Measurements from ENCODE around the gene ARPC5.

Gene ARPC5

GRCh38 chr1:183589384-183589783 lies 46.2 kb downstream of the ARPC5 start:
- H3K9ac ChIP-seq (ENCODE audit: low read depth, low read length, poor library complexity, severe bottlenecking): no peak overlapping the region
- H4K20me1 ChIP-seq (ENCODE audit: insufficient read depth, low read length, poor library complexity, severe bottlenecking): no peaks in the 10 kb centered on the region
- H3K4me3 ChIP-seq (ENCODE audit: low read length, poor library complexity, severe bottlenecking): no peak overlapping the region
- H2AFZ ChIP-seq (ENCODE audit: low read length): peak overlapping the region; percentile 58; the same call in 1 of the 2 replicates
- peaks cover 10% of the 10 kb centered on the region for H3K4me1 ChIP-seq (ENCODE audit: insufficient read depth, low read length, poor library complexity, severe bottlenecking)
- H3K36me3 ChIP-seq (ENCODE audit: insufficient read depth, low read length): no peaks in the 10 kb centered on the region
- no peaks in the 10 kb centered on the region for H3K9me2 ChIP-seq (replicated peaks; ENCODE audit: low read depth, low read length)
- no peak for TF ChIP-seq EZH2phosphoT487 (IDR thresholded peaks at IDR 0.05; ENCODE audit: borderline replicate concordance)
- no peak for TF ChIP-seq CTCF (conservative IDR thresholded peaks at IDR 0.05; ENCODE audit: low read length)
- no peaks in the 10 kb centered on the region for H3K9me3 ChIP-seq (ENCODE audit: insufficient read depth, low read depth, low read length)
- peak overlapping the region; percentile 27 for H3K4me2 ChIP-seq (ENCODE audit: low read depth, low read length, poor library complexity, severe bottlenecking)
- H3K27me3 ChIP-seq (ENCODE audit: insufficient read depth, low read length, poor library complexity, severe bottlenecking): no peaks in the 10 kb centered on the region
- H3K79me2 ChIP-seq (ENCODE audit: insufficient read depth, low read length): no peaks in the 10 kb centered on the region
- no peaks in the 10 kb centered on the region for H3F3A ChIP-seq (ENCODE audit: low read depth)

- no peaks in the 10 kb centered on the region for H3K9me3 ChIP-seq (ENCODE audit: insufficient read depth, low read depth, low read length)
- no peaks in the 10 kb centered on the region for H3F3A ChIP-seq (ENCODE audit: low read depth)
- no peaks in the 10 kb centered on the region for H4K20me1 ChIP-seq (ENCODE audit: insufficient read depth, low read length, poor library complexity, severe bottlenecking)
- no peak overlapping the region for H3K4me2 ChIP-seq (ENCODE audit: low read depth, low read length, poor library complexity, severe bottlenecking)
- no peaks in the 10 kb centered on the region for H3K36me3 ChIP-seq (ENCODE audit: insufficient read depth, low read length)
- H3K79me2 ChIP-seq (ENCODE audit: insufficient read depth, low read length): no peaks in the 10 kb centered on the region
- H3K4me1 ChIP-seq (ENCODE audit: insufficient read depth, low read length, poor library complexity, severe bottlenecking): peaks cover 10% of the 10 kb centered on the region
- no peak overlapping the region for H3K4me3 ChIP-seq (ENCODE audit: low read length, poor library complexity, severe bottlenecking)
- TF ChIP-seq CTCF (conservative IDR thresholded peaks at IDR 0.05; ENCODE audit: low read length): no peak
- no peak for TF ChIP-seq EZH2phosphoT487 (IDR thresholded peaks at IDR 0.05; ENCODE audit: borderline replicate concordance)
- no peaks in the 10 kb centered on the region for H3K9me2 ChIP-seq (replicated peaks; ENCODE audit: low read depth, low read length)
- peak overlapping the region; percentile 58 for H2AFZ ChIP-seq (ENCODE audit: low read length)
- H3K9ac ChIP-seq (ENCODE audit: low read depth, low read length, poor library complexity, severe bottlenecking): no peak overlapping the region
- no peaks in the 10 kb centered on the region for H3K27me3 ChIP-seq (ENCODE audit: insufficient read depth, low read length, poor library complexity, severe bottlenecking)
These were observed 46.8 kb downstream of the ARPC5 start for GRCh38 chr1:183588827-183589226.

GRCh38 chr1:183586926-183587325 lies 48.7 kb downstream of the ARPC5 start:
- Histone ChIP-seq H3K4me1 (ENCODE audit: insufficient read depth, low read length, poor library complexity, severe bottlenecking) (peaks cover 10% of the 10 kb centered on the region), H3K9me3 (ENCODE audit: insufficient read depth, low read depth, low read length) (no peaks in the 10 kb centered on the region), H2AFZ (ENCODE audit: low read length) (no peak overlapping the region), H3K36me3 (ENCODE audit: insufficient read depth, low read length) (no peaks in the 10 kb centered on the region), H3K9ac (ENCODE audit: low read depth, low read length, poor library complexity, severe bottlenecking) (no peak overlapping the region), H3K79me2 (ENCODE audit: insufficient read depth, low read length) (no peaks in the 10 kb centered on the region), H3K4me2 (ENCODE audit: low read depth, low read length, poor library complexity, severe bottlenecking) (no peak overlapping the region), H3K9me2 (replicated peaks; ENCODE audit: low read depth, low read length) (no peaks in the 10 kb centered on the region), H4K20me1 (ENCODE audit: insufficient read depth, low read length, poor library complexity, severe bottlenecking) (no peaks in the 10 kb centered on the region), H3K27me3 (ENCODE audit: insufficient read depth, low read length, poor library complexity, severe bottlenecking) (no peaks in the 10 kb centered on the region), H3K4me3 (ENCODE audit: low read length, poor library complexity, severe bottlenecking) (no peak overlapping the region), H3F3A (ENCODE audit: low read depth) (no peaks in the 10 kb centered on the region)
- TF ChIP-seq EZH2phosphoT487 (IDR thresholded peaks at IDR 0.05; ENCODE audit: borderline replicate concordance) (no peak), CTCF (conservative IDR thresholded peaks at IDR 0.05; ENCODE audit: low read length) (no peak)
